NOMO-1 treated with dmso at 0.1 percent for 144 hours (cell line): ENCODE results near the gene PPP1R3D.
"Not testable (repeated sequence)": the region's sequence is repeated elsewhere in the genome, so short reads cannot be mapped to it uniquely, and the experiment has no call there.

Experiments used
- DNase-seq: peaks from one replicate; lab custom pipeline; 2025; ENCODE audit not compliant: unreplicated experiment; lab: John Stamatoyannopoulos, UW

Gene PPP1R3D

DNA sequence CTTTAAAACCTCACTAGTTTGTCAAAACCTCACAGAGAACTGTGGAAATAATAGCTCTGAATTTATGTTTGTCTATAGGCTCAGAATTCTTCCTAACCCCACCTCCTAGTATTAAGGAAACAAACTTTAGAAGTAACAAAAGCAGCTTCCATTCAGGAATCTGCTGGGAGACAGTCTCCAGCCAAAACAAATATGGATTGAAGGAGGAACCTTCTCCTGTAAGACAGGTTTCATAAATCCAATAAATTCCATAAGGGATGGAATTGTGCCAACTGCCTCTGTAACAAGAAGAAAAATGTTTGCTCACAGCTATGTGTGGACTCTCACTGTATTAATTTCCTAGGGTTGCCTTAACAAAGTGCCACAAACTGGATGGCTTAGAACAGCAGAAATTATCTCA lies 14.2 kb downstream of the PPP1R3D start:
- DNase-seq = no peak

DNA sequence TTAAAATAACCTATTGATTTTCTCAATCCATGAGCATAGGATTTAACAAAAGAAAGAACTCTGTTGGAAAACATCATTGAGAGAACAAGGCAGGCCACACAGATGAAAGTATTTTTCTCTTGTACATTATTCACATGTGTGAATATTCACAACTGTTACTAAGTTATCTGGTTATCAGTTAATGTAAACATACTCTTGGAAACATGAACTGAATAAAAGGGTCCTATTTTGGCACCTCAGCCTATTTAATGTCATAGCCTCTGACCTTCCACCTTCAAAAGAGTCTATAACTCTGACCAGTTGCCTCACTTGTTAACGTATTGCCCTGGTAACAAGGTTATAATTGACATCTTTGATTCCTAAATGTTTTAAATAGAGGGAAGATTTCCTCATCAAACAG lies 14.7 kb downstream of the PPP1R3D start:
- no peak for DNase-seq

DNA sequence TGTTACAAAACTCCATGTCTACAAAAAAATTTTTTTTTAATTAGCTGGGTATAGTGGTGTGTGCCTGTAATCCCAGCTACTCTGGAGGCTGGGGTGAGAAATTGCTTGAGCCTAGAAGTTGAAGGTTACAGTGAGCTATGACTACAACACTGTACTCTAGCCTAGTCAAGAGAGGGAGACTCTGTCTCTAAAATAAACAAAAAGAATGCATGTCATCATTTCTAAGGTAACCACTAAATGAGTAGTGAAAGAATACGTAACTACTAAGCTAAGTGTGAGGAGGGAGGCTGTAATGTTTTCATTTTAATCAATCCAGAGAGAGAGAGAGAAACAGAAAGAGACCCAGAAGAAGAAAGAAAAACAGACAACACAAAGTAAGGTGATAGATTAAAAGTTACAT lies 16.6 kb downstream of the PPP1R3D start:
- DNase-seq = no peak

DNA sequence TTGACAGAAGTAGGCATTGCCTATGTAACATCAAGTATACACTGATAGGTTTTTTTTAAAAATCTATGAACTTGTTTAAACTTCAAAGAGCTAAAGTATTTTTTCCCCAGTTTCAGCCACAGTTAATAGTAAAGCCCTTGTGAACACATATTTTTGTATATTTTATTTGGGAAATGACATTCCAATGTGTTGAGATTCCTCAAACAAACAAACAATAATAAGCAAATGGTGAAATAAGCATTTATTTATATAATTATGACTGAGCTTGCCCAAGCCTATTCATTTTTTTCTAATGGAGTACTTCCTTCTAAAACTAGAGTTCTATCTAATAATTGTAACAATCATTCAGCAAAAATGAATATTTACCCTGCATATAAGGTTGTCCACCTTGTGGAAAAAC lies 19.2 kb downstream of the PPP1R3D start:
- DNase-seq = no peak

DNA sequence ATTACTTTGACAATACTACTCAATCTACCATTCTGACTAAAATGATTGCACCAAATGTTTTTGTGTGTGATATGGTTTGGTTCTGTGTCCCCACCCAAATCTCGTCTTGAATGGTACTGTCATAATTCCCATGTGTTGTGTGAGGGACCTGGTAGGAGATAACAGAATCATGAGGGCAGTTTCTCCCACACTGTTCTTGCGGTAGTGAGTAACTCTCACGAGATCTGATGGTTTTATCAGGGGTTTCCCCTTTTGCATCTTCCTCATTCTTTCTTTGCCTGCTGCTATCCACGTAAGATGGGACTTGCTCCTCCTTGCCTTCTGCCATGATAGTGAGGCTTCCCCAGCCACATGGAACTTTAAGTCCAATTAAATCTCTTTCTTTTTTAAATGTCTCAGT lies 27.5 kb downstream of the PPP1R3D start:
- no peak for DNase-seq

DNA sequence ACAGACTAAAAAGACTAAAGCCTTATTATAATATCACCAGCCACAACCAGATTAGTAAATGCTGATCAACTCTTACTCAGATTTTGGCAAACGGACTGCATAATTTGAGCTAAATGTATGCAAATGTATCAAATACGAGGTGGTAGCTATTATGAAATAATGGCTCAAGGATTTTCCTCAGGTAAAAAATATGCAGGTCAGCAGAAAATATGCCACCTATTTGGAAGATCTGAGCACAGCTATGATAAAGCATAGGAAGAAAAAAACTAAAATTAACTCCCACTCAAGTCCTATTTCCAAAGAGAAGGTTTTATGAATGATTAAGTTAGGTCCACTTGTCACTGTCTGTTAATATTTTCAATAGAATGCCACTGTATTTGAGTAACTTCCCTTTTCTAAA lies 29.1 kb downstream of the PPP1R3D start:
- no peak for DNase-seq

DNA sequence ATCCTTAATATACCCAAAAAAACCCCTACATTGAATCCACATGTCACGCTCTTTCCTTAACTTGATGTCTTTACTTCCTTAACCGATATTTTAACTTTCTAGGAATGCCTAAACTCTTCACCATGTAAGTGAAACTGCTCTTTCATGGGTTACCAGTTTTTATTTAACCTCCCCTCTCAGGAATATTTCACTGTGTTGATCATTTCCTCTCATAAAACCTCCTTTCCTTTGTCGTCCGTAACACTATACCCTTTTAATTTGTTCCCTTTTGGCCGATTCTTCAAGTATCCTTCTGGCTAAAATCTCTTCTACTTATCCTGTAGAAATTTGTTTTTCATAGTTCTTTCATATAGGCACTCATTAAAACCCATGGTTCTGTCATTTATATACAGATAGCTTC lies 31.2 kb downstream of the PPP1R3D start:
- no peak for DNase-seq

DNA sequence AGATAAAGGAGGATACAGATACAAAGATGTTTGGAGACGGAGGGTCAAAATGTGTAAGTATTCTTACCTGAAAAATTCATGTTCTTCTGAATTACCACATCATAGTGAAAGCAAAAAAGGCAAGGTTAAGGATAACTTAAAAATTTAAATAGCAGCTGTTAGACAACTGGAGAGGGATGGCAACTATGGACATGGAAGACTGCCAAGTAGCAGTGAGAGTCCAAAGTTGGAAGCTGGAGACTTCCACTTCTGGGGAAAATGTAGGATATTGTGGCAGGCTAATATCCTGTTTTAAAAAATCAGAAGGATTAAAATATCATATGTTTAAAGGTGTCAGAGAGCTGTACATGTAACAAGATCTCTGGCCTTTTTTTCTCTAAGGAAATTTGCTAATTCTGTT lies 36.5 kb downstream of the PPP1R3D start:
- no peak for DNase-seq

DNA sequence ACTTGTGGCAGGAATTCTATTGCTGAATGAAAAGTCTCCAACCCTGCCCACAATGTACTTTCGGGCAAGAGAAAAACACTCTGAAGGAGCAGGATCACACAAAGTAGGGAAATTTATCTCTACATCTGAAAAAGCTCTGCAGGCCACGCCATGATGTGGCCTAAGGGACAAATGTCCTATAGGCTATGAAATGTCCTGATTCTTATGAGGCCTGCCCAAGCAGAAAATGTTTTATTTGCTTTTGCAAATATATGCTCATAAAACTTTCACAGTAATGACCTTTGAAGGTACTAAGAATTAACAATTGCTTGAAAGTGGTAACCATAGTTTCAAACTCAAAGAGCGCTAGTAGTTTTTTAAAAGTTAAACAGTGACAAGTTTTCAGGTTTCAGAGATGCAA lies 37.6 kb downstream of the PPP1R3D start:
- no peak for DNase-seq

DNA sequence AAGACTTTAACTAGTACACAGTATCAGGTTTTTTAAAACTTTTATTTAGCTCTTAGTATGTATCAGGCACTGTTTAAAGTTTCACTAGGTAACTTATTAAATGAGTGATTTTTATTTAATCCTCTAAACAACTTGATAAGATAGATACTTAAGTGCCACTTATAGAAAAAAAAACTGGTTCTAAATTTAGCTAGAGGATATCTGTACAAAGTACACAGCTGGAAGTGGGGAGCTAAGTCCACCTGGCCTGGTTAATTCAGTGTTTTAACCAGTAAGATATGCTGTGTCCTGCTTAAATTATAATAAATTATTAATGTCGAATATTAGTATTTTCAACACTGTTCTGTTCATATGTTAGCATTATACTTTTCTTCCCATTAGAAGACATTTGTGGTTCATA lies 44.2 kb downstream of the PPP1R3D start:
- no peak for DNase-seq

DNA sequence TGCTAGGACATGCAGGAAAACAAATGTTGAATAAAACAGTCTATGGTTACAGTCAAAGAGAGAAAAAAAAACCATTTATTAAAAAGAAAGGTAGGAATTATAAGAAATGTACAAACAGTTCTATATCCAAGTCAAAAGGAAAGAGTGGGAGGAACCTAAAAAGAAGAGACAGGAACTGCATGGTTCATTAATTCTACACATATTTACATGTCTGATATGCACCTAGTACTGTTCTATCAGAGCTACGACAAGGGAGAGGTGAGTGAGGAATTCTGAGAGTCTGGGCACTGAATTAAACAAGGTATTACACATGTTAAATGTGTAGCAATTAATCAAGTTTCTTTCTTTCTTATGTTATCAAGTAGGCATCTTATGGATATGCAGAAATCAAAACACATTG lies 48.5 kb downstream of the PPP1R3D start:
- no peak for DNase-seq

DNA sequence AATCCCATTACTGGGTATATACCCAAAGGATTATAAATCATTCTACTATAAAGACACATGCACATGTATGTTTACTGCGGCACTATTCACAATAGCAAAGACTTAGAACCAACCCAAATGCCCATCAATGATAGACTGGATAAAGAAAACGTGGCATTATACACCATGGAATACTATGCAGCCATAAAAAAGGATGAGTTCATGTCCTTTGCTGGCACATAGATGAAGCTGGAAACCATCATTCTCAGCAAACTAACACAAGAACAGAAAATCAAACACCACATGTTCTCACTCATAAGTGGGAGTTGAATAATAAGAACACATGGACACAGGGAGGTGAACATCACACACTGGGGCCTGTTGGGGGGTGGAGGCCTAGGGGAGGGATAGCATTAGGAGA lies 50.1 kb downstream of the PPP1R3D start:
- DNase-seq = not testable (repeated sequence)

DNA sequence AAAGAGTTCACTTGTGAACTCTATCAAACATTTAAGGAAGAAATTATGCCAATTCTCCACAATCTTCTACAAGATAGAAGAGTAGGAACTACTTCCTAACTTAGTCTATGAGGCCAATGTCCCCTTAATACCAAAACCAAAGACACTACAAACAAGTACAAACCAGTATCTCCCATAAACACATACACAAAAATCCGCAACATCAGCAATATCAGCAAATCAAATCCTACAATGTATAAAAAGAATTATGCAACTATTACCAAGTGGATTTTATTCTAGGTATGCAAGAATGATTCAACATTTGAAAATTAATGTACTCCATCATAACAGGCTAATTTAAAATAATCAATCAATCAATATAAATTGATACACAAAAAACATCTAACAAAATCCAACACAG lies 52.1 kb downstream of the PPP1R3D start:
- no peak for DNase-seq
